GM12891 (cell line): Measurements from ENCODE around the gene FGGY.

Experiments
- DNase-seq: peaks from one replicate; pipeline ENCODE4 v3.0.0; 2011; ENCODE audit warnings: low spot score; ENCODE audit not compliant: insufficient read length
- FAIRE-seq: peaks from 2 replicates; lab custom pipeline; 2011; peaks lifted over from hg19 to GRCh38; lab: Jason Lieb, UNC
- PAX5 ChIP-seq: IDR thresholded peaks from 2 replicates; pipeline ENCODE4 v1.6.1; 2011; ENCODE audit warnings: low read length, moderate library complexity, mild to moderate bottlenecking; ENCODE audit not compliant: insufficient read depth, severe bottlenecking
- POLR2A ChIP-seq: IDR thresholded peaks from 2 replicates; pipeline ENCODE4 v1.6.1; 2011; ENCODE audit warnings: low read depth, low read length, control low read depth
- POLR2AphosphoS5 ChIP-seq: IDR thresholded peaks from 2 replicates; pipeline ENCODE4 v1.6.1; 2011; ENCODE audit warnings: low read depth, low read length, control low read depth
- POU2F2 ChIP-seq: IDR thresholded peaks from 2 replicates; pipeline ENCODE4 v1.6.1; 2011; ENCODE audit warnings: low read depth, mild to moderate bottlenecking, control low read depth, low read length, moderate library complexity
- SPI1 ChIP-seq: IDR thresholded peaks from 2 replicates; pipeline ENCODE4 v1.6.1; 2011; ENCODE audit warnings: low read depth, low read length, control low read depth
- TAF1 ChIP-seq: IDR thresholded peaks from 2 replicates; pipeline ENCODE4 v1.6.1; 2011; ENCODE audit warnings: low read depth, low read length, control low read depth

The FGGY gene

DNA sequence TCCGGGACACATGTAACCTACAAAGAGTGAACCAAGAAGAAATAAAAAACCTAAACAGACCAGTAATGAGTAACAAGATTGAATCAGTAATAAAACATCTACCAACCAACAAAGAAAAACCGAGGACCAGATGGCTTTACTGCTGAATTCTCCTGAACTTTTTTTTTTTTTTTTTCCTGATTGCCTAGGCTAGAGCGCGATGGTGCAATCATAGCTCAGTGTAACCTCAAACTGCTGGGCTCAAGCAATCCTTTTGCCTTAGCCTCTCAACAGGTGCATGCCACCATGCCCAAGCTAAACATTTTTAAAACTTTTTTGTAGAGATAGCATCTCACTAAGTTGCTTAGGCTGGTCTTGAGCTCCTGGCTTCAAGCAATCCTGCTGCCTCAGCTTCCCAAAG, 11.2 kb upstream of the FGGY start:
- TF ChIP-seq POLR2AphosphoS5, result no peak
- TF ChIP-seq TAF1, result no peak
- no peak for FAIRE-seq
- no peak for DNase-seq

GRCh38 chr1:59288046-59288445, 8.8 kb upstream of the FGGY start:
- DNase-seq (no peak), FAIRE-seq (no peak)
- TF ChIP-seq POU2F2, result no peak
- no peak for TF ChIP-seq POLR2A
- no peak for TF ChIP-seq POLR2AphosphoS5
- no peak for TF ChIP-seq SPI1
- TF ChIP-seq PAX5, result no peak
- TF ChIP-seq TAF1, result no peak

- DNase-seq (no peak), FAIRE-seq (peak; percentile 92)
- TF ChIP-seq POLR2AphosphoS5, result no peak
- TF ChIP-seq POU2F2, result no peak
These were observed 7.3 kb upstream of the FGGY start for GRCh38 chr1:59289570-59289969.

DNA sequence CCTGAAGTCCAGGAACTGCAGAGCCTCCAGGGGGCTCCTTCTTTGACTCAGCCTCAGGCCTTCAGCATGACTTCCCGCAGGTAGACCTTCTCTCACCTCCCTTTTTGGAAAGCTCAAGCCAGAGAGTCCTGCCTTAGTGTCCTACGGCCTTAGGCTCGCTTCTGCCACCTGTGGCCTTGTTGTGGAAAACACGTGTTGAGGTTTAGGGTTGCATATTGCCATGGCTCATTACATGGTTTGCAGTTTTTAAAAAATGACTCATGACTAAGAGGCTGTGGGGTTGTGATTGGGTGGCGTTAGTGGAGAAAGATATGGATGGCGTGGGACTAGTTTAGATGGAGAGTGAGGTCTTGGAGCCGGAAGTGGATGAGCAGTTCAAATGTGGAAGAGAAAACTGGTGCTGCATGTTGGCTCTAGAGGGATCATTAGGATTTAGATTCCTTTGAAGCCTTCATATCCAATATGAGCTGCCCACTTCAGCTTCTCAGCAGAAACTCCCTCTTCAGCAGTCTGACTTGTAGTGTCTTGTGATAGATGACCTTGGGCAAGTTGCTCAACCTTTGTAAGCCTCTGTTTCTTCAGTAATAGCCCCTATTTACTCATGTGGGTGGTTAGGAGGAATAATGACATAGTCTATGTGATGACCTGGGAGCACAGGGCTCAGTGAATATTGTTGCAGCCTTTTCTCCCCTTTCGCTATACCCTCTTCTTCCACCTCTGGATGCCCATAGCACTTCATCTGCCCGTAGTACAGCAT, 6.5 kb upstream of the FGGY start:
- TF ChIP-seq POU2F2 (peak; percentile 79), POLR2A (no peak)
- DNase-seq, result peak; percentile 30
- peak; percentile 71 for FAIRE-seq

DNA sequence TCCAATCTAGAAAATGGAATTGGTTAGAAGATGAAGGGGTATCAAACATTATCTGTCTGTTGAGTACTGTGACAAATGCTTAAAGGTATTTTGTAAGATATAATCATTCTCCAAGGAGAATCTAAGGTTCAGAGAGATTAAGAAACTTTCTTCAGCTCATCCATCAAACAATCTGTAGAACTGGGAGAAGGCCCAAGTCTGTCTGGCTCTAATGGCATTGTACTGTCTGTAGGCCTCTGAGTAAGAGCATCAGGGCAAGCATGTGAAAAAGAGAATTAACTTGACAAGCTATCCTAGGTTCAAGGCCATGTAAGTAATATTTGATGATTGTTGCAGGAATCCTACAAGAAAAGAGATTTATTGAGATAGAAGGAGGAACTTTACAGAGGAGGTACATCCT, 5.3 kb upstream of the FGGY start:
- TF ChIP-seq TAF1 (no peak), POLR2A (no peak), PAX5 (no peak)
- FAIRE-seq (no peak), DNase-seq (no peak)

GRCh38 chr1:59292562-59292961, 4.3 kb upstream of the FGGY start:
- FAIRE-seq, result peak; percentile 52

DNA sequence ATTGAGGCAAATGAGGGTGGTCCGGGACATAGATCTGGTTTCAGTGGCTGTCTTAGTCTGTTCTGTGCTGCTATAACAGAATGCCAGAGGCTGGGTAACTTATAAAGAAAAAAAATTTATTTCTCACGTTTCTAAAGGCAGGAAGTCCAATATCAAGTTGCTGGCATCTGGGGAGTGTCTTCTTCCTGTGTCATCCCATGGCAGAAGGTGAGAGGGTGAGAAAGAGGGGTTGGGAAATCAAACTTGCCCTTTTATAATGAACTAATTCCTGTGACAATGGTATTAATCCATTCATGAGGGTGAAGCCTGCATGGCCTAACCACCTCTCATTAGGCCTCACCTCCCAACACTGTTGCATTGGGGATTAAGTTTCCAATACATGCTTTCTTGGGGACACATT, 3.7 kb upstream of the FGGY start:
- no peak for TF ChIP-seq SPI1
- no peak for TF ChIP-seq PAX5
- no peak for TF ChIP-seq TAF1
- TF ChIP-seq POU2F2, result no peak
- no peak for TF ChIP-seq POLR2A
- TF ChIP-seq POLR2AphosphoS5, result no peak

More at GRCh38 chr1:59292562-59292961, 4.3 kb upstream of the FGGY start:
- DNase-seq, result no peak
- TF ChIP-seq POU2F2 (no peak), PAX5 (peak; percentile 21), POLR2AphosphoS5 (no peak)

DNA sequence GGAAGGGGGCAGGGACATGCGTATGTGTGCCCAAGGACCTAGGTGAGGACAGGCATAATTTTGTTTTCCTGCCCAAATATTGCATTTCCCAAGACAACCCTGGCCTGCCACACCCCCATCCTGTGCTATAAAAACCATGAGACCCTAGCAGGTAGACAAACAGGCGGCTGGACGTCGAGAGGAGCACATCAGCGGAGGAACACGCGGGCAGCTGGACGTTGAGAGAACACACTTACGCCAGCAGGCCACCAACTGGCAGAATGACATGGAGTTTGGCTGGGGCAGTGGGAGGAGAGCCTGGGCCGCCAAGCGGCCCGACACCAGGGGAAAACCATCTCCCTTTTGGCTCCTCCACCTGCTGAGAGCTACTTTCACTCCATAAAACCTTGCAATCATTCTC, 3.0 kb upstream of the FGGY start:
- FAIRE-seq (no peak), DNase-seq (no peak)
- no peak for TF ChIP-seq POU2F2
- no peak for TF ChIP-seq POLR2AphosphoS5
- no peak for TF ChIP-seq POLR2A
- no peak for TF ChIP-seq SPI1
- no peak for TF ChIP-seq PAX5
- no peak for TF ChIP-seq TAF1

More for the DNA sequence above, 3.7 kb upstream of the FGGY start:
- no peak for FAIRE-seq
- no peak for DNase-seq

GRCh38 chr1:59294423-59294822, 2.5 kb upstream of the FGGY start:
- TF ChIP-seq POU2F2, result no peak
- TF ChIP-seq PAX5, result no peak
- no peak for TF ChIP-seq TAF1
- no peak for TF ChIP-seq SPI1
- TF ChIP-seq POLR2A, result no peak
- no peak for TF ChIP-seq POLR2AphosphoS5
- FAIRE-seq (no peak), DNase-seq (no peak)

GRCh38 chr1:59295618-59296017, 1.3 kb upstream of the FGGY start:
- DNase-seq (no peak), FAIRE-seq (no peak)
- TF ChIP-seq POLR2A, result no peak

DNA sequence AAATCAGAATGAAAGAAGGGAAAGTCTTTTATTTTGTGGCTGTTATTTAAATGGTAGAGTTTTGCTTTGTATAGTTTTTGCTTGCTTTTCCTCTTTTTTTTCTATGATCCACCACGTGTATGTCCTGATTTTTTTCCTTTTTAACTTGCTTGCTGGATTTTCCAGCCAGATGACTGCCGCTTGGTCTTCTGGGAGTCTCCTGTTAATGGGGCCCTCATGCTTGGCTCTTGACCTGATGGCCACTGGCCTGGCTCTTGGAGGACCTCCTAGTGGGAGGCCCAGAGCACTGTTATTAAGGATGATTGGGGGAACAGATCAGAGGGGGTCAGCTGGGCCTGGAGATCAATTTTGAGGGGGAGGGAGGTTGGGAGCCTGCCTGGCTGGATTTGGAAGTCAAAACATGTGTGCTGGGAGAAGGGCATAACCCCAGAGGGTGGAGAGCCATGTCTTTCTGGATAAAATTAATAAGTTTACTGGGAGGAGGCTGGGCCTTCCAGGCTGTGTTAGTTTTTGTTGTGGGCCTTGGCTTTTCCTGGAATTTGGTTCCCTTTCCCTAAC, 1.2 kb downstream of the FGGY start:
- no peak for TF ChIP-seq POLR2A
- TF ChIP-seq TAF1, result no peak
- TF ChIP-seq SPI1, result no peak
- no peak for TF ChIP-seq POLR2AphosphoS5
- no peak for TF ChIP-seq PAX5
- TF ChIP-seq POU2F2, result no peak
- DNase-seq, result no peak
- no peak for FAIRE-seq
